ENCODE results near the gene SKIDA1.
A peak's percentile ranks its signal among the peaks of the same experiment; 100 is the strongest.

SKIDA1 gene

DNA sequence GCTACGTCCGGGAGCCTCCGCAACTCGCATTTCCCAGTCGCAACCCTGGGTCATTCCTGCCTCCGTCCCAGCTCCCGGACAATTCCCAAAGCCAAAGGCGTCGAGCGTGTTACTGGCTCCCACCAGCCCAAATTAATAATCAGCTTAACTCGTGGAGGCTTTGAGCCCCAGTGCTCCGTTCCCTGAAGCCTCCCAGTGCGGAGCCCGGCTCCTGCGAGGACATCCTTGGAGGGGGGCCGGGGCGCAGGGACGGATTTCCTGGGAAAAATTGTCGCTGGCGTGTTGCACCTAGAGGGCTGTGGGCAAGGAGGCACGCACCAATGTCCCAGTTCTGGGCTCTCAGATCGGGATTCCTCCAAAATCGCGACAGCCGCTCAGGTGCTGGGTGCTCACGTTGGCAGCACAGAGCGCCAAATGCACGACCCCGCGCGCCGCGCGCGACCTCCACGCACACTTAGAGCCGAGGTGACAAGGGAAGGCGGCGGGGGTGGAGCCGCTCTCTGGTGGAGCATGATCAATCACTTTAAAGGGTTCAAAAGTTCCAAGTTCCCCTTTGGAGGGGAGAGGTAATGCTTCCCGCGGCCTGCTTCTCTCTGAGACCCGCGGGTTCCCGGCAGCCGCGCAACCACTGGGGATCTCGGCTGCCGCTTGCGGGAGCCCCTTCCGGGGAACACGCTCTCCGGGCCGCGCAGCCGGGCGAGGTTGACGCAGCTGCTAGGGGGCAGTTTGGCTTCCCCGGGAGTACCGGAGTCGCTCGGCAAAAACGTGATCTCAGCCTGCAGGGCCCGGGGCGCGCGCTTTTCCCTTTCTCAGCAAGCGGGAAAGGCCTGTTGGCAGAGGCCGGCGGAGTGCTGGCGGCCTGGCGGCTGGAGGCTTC, 25.5 kb downstream of the SKIDA1 start:
- no peak for DNase-seq

DNA sequence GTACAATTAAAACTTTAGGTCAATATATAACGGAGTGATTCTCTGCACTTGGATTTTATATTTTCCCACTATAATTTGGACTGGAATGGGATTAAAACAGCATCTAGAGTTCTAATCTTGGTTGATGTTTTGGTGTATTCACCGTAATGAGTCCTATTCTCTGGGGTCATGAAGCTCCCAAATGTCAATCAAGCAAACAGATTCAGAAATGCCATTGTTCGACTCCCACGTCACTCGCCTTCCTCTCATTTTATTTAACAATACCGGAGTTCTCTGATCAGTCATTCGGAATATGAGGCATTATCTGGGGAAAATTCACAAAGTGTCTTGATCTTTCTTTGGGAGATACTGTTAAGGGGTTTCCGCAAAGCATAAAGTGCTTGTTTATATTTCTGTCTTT, 26.5 kb downstream of the SKIDA1 start:
- no peak for DNase-seq

DNA sequence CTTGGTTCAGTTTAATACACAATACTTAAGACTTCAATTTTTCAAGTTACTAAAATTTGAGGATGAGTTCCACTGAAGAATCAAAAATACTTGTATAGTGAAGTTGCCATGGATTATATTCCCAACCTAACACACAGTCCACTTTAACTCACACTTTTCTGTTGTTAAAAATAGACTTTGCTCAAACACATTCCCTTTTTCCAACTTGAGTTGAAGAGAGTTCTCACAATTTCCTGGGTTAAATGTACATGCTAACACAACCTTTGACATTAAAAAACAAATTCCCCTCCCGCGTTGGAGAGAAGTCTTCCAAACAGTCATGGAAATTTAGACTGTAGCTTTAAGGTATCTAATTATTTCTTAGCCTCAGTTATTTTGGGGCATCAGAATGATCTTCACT, 27.1 kb downstream of the SKIDA1 start:
- DNase-seq, result no peak

DNA sequence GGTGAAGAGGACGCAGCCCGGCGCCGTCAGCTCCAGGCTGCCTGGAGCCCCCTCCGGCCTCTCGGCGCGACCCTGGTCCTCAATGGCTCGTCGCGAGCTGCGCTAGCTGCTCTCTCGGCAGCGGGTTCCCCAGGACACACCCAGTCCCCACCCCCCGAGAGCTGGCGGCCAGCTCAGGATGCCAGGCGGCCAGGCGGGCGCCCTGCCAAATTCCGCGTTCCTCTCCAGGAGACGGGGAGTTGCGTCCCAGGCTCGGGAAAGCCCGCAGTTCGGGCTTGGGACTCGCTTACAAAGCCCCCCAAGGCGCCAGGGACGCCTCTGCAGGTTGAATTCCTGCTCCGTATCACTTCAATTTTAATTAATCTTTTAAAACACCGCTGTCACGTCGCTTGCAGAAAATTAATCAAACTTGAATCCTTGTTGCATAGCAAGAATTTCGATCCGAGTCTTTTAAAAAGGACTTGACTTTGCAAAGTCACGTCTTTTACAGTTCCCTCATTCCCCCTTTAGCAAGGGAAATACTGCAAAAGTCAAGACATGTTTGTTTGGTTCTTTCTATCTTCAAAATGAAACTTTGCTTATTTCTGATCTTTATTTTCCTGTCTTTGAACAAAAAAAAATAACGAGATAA, 28.2 kb downstream of the SKIDA1 start:
- DNase-seq, result peak; percentile 9

DNA sequence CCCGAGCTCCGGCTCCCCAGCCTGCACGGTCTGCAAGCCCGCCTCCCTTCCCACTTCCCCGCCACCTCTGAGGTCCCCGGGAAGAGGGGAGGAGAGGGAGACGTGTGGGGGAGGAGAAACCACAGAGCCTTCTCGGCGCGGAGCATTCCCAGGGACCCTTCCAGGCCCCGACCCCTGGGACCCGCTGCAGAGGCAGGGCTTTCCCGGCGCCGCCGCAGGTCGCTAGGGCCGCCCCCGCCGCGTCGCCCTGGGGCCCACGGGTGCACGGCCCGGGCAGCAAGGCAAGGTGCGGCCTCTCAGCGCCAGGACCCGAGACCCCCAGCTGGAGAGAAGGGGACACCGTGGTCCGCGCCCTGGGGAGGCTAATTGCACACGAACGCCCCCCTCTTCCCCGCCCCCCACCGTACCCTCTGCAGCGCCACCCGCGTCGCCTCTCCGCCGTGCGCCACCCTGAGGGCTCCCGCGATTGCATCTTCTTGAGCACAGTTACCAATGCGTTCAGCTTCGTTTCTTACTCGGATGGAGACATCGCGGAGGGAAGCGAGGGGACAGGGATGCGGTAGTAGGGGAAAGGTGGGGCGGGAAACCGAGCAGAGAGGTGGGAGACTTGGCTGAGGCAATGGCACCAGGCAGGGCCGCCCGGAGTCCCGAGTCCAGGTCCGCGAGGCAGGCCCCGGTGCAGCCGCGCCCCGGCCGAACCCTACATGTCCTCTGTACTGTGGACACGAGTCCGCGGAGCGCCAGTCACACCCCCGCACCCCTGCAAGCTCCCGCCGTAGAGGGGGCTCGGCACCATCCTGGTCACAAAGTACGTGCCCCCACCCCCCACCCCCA, 28.9 kb downstream of the SKIDA1 start:
- DNase-seq, result peak; percentile 49

DNA sequence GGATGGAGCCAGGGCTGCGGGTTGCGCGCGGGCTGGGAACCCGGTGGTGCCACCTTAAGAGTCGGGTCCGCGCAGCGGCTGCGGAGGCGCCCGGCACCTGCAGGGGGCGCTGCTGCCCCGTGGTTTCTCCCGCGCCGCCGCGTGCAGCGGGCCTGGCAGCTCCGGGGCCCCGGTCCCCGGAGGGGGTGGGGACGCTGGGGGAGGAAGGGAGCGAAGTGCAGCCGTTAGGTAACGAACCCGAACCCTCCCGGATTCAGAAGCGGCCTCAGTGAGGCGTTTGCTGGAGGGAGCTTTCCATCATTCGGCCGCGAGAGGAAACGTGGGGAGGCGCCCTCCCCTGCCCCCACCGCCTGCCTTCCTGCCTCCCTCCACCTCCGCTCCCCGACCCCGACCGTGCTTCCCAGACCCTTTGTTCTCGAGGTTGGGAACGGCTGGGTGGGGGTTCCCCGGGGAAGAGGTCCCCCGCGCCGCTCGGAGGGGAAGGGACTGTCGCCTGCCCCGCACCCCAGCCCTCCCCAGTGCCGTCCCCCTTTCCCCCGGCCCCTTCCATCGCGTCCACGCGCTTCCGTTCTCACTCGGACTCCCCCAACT, 29.6 kb downstream of the SKIDA1 start:
- peak; percentile 85 for DNase-seq

DNA sequence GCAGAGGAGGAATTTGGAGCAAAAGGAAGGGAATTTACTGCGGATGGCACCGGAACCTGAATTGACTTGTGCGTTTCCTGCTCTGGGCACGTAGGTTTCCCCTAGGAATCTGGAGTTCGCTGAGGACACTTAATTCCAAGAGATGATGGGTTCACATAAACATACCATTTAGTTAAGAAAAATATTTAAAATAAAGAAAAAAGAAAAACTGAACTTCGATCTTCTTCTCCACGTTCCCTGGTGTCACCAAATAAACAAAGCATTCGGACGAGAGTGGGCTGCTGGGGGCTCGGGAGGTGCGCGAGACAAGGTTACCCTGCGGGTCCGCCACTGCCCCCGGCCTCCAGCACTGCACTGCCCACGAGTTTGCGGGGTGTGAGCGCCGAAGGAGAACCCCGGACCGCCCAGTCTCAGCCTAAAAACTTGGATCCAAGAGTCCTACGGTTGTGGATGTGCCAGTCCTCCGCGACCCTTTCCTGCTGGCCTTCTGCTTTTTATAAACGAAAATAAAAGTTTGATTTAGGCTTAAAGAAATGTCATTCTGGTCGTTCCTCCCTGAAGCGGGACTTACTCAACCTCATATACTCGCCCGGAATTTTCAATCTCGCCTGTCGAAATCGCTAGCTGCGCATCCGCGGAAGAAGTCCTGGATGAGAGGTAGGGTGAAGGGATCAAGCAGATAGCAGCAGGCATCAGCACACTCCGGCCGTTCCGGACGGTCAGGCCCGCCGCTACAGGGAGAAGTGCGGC, 30.3 kb downstream of the SKIDA1 start:
- DNase-seq, result no peak

DNA sequence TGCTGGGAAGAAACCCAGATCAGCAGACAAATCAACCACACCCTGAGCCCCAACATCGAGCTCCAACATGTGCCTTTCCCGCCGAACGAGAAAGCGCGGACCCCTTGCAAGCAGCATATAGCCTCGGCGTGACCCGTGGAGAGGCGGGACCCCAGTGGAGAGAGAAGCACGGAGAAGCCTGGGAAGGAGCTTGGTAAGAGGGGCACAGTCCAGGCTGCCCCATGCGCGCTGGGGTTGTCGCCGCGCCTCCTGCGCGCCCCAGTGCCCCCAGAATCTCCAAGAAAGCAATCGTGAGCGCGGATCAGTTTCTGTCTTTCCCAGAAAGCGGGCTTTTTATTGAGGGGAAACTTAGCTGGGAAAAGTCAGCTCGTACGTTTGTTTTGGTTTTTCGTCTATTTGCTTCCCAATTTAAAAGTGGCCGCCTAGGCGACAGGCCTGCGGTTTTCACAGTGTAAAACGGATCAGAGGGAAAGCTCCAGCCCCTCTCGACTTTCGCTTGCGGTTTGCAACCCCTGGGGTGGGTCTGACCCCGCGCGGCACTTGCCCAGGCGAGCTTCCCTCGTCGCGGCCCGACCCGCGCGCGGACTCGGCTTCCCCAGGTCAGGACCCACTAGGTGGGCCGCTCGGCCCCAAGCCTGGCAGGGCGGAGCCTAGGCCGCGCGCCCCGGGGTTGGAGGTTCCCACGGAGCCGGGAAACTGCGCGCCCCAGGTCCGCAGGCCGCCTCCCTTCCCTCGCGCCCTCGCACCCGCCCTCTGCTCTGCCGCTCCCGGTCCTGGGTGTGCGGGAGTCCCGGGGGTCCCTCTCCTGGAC, 31.1 kb downstream of the SKIDA1 start:
- peak; percentile 7 for DNase-seq

DNA sequence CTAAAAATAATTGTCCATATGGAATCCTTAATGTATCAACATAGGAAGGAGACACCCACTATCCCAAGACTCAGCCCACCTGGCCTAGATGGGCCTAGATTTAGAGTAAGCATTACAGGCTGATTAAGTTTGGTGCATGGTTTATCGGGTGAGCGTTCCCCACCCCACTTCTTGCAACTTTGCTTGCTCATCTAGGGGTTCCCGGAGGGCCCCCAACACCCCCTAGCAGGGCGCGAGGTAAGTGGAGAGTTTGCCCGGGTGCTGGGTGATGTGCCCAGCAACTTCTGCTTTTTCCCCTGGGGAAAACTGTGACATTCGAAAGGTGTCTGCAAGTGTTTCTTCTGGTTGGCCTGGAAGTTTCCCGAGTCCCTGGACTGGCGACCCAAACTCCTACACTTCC, 31.7 kb downstream of the SKIDA1 start:
- DNase-seq, result no peak

DNA sequence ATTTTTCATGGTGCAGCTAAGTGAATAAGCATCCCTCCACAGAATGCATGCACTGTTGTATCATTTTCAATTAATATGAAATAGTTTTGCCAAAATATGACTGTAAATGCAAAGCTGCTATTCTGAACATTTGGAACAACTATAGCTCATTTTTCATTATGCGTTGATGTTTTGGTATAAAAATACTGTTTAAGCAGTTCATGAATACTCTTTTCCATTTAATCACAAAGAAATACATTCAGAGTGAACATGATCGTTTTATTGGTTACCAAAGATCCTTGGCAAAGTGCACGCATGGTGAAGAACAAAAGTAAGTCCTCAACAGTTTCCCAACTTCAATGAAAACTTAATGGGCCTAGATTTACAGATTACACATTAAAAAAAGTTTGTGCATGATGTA, 33.1 kb downstream of the SKIDA1 start:
- DNase-seq, result no peak

DNA sequence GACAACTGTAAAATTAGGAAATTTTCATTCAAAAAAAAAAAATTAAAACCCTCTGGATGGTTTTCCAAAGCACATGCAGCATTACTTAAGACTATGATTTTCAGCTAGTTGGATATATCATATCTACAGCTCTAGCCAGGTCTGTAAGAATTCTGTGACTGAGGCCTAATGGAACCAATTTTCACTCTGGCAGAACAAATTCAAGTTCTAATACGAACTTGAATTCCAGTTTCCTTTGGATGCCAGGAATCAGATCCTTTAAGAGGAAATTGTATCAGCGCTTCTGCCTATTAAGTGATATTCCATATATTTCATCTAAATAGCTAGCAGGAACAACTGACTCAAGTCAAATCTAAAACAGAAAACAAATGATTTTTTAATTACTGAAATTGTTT, 34.8 kb downstream of the SKIDA1 start:
- DNase-seq, result no peak

DNA sequence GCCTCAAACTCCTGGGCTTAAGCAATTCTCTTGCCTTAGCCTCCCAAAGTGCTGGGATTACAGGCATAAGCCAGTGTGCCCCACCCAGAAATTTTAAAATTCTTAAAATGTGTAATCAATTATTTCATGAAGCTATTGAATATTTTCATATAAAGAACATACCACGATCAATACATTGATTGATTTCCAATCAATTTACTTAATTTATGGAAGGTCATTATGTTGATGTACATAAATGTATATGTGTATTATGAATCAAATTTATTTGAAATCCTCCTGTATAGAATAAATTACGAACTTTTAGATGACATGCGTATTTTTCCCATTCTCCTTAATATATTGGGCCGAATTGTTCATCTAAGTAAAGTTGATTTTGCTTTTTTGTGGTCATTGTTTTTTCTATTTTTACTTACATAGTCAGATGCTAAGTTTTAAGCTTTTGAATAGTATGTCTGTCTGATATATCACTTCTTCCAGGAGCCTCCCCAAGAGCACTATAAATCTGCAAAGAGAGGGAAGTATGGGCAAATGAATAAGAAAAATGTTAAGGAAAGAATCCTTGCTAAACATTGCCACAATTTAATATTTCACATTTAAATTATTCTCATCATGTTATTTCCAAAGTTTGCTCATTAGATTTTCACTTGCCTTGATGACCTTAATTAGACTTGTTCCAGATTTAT, 35.3 kb downstream of the SKIDA1 start:
- no peak for DNase-seq

DNA sequence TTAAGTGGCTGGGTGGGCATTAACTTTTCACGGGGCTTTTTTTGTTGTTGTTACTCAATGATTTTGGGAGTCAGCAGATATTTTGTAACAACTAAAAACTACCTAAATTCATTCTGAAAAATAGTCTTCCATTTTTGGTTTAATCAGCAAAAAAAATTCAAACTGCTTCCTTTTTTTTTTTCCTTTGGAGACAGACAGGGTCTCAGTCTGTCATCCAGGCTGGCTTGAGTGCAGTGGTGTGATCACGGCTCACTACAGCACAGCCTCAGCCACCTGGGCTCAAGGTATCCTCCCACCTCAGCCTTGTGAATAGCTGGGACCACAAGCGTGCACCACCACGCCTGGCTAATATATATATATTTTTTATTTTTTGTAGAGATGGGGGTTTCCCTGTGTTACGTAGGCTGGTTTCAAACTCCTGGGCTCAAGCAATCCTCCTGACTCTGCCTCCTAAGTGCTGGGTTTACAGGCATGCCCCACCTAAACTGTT, 36.5 kb downstream of the SKIDA1 start:
- DNase-seq, result no peak

DNA sequence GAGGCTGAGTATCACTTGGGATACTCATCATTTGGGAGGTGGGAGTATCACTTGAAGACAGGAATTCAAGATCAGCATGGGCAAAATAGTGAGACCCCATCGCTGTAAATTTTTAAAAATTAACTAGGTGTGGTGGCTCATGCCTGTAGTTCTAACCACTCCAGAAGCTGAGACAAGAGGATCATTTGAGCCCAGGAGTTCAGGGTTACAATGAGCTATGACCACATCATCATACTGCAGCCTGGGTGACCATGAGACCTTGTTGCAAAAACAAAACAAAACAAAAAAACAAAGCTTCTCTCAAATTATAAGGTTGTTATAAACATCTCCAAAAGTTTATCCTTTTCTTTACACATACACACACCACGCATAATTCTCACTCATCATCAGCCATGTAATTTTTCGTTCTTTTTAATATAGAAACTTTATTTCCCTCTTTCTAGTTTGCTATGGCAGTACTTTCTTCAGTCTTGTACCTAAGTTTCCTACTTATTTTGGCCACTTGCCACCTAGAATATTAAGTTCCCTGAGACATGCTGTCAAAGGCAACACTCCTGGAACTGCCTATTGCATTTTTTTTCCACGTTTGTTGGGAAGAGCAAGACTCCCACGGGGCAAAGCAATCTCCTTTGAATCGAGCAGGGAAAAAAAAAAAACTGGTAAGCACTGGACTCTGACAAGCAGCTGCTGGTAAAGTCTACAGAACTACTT, 37.1 kb downstream of the SKIDA1 start:
- no peak for DNase-seq

DNA sequence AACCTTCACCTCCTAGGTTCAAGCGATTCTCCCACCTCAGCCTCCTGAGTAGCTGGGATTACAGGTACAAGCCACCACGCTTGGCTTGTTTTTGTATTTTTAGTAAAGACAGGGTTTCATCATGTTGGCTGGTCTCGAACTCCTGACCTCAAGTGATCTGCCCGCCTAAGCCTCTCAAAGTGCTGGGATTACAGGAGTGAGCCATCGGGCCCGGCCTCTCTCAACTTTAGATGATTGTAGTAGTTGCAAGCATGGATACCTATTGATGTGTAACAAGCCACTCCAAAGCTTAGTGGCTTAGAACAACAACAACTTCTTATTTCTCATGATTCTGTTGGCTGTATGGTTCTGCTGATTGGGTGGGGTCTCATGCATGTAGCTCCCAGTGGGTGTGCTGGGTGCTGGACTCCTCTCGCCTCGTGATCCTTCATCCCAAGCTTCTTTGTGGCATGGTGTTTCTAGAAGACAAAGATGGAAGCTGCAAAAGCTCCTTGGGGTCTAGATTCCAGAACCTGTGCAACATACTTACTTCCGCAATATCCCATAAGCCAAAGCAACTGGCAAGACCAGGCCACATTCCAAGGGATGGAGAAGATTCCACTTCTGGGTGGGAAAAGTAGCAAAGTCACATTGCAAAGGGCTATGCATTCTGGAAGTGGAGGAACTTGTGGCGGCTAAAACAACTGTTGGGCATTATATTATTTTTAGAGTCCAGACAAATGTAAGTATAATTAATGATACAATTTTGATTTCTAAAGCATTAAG, 37.9 kb downstream of the SKIDA1 start:
- DNase-seq, result no peak

DNA sequence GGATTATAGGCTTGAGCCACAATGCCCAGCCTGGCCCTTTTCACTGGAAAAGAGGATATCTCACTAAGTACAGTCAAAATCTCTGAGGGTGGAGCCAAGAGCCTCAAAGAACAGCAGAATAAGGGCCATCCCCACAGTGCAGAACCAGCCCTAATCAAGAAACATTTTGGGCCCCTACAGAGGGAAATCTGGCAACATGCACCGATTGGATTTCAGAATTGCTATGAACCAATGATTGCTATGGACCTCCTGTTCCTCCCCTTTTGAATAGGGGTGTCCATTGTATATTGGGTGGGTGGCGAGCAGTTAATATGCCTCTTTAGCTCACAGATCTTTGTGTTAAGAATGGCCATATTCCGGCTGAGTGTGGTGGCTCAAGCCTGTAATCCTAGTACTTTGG, 42.7 kb downstream of the SKIDA1 start:
- no peak for DNase-seq

DNA sequence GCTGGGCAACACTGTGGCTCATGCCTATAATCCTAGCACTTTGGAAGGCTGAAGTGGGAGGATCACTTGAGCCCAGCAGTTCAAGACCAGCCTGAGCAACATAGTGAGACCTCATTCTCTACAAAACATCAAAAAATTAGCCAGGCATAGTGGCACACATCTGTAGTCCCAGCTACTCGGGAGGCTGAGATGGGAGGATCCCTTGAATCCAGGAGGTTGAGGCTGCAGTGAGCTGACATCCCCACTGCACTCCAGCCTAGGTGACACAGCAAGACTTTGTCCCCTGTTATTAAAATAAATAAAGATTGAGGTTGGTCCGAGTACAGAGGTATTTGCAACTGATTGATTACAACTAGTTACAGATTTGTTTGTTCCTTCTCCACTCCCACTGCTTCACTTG, 44.1 kb downstream of the SKIDA1 start:
- DNase-seq, result no peak

DNA sequence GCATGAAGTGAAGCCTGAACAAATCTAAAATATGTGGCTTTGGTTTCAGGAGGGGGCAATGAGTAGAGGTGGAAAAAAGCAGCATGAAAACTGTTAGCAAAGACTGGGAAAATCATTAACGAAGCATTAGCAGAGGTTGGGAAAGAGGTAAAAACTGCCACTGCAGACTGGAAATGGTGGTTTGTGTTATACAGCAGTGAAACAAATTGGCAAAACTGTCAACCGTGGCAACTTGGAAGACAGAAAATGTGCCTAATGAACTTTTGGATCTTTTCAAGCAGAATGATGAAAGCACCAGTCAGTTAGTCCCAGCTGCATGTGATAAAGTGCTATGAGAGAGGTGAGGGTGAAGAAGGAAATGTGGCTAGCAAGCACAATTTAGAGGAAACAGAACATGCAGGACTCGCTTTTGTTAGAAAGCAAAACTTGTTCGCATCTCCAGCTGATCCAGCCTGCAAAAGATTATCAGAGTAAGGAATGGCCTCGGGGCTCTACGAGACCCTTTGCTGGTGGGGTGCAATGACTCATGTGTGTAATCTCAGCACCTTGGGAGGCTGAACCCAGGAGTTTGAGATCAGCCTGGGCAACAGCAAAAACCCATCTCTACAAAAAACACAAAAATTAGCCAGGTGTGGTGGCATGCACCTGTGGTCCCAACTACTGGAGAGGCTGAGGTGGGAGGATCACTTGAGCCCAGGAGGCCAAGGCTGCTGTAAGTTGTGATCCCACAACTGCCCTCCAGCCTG, 45.7 kb downstream of the SKIDA1 start:
- no peak for DNase-seq

DNA sequence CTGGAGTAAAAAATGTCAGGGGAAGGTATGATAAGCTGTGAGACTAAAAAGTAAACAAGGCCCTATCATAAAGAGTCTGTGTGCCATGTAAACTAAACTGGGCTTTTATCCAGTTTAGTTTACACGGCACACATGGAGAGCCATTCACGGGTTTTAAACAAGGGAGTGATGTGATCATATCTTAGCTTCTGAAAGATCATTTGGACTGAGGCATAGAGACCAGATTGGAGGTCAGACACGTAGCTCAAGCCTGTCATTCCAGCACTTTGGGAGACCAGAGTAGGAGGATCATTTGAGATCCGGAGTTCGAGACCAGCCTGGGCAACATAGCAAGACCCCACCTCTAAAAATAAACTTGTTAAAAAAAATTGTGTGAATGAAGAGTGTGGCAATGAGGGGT, 50.1 kb downstream of the SKIDA1 start:
- DNase-seq, result no peak

Data from stimulated activated CD4-positive, alpha-beta T cell treated with anti-CD3 and anti-CD28 coated beads, Interleukin-4, amount 100 ng/mL, for 24 hours (primary cell).